Fibroblast of peridontal ligament (primary cell): ENCODE results near the gene SUFU.
"Not testable (repeated sequence)": the region's sequence is repeated elsewhere in the genome, so short reads cannot be mapped to it uniquely, and the experiment has no call there.

Source experiments
- DNase-seq: peaks from one replicate; pipeline ENCODE4 v3.0.0-alpha.2; 2010; ENCODE audit errors: extremely low read depth

Gene SUFU

GRCh38 chr10:102480396-102480795 lies 23.4 kb upstream of the SUFU start:
- DNase-seq = no peak

DNA sequence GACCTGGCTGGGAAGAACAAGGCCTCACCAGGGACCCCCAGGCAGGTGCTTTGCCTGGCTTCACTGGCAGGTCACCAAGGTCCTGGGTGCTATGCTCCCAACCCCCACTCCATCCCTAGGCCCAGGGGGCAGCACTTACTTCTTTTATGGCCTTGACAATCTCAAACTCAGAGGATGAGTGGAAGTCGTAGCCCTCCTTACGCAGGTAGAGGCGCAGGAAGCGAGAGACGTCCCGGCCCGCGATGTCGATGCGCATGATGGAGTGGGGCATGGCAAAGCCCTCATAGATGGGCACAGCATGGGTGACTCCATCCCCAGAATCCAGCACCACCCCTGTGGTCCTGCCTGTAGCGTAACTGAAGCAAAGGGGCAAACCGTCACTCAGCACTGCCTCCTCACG lies 19.8 kb upstream of the SUFU start:
- DNase-seq = no peak

GRCh38 chr10:102485093-102485784 lies 18.5 kb upstream of the SUFU start:
- DNase-seq = no peak

DNA sequence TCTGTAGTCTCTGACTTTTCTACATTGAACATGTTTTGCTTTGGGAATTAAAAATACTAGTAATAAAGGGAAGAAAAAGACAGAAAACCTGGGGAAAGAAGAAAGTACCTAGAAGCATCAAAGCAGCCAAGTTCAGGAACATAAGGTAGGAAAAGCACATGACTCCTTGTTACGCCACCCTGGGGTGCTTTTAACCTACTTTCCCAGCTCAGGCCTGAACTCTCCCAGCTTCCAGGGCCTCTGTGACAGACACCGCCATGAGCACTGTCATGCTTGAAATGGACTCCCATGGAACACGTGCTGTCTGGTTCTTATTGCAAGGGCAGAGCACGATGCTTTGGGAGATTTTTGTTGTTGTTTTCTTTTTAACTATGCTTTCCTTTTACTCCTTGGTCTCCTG lies 12.6 kb upstream of the SUFU start:
- DNase-seq = no peak

DNA sequence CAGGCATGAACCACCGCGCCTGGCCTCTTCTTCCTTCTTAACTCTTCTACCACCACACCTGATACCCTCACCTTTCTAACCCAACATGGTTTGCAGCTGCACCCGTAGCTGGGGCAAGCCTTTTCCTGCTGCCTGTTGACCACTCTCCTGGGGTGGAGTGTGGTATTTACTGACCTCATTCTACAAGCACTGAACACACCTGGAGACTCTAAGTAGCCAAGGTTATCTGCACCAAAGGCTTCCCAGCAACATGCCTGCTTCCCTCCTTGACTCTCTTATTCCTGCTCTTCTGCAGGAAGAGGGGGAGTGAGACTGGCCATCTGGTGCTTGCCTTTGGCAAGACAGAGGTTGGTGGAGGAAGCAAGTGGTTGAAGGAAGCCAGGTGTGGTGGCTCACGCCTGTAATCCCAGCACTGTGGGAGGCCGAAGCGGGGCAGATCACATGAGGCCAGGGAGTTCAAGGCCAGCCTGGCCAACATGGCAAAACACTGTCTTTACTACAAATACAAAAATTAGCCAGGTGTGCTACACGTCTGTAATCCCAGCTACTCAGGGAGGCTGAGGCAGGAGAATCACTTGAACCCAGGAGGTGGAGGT lies 11.3 kb upstream of the SUFU start:
- DNase-seq = no peak

GRCh38 chr10:102492983-102493382 lies 10.8 kb upstream of the SUFU start:
- peak; percentile 23 for DNase-seq

DNA sequence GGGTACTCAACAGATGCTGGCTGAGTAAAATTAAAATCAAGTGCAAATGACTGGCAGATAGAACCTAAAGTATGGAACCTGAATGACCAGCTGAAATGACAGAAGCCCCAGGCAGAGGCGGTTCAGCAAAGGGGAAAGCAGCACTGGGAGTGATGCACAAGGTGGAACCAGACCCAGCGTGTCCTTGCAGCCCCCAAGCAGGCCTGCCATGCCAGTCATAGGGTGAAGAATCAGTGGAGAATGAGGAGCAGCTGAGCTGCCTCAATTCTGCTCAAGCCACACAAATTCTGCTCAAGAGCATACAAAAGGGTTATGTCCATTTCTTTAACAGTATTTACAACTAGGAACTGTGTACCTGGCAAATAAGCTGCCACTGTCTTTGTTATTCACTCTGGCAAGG lies 10.0 kb upstream of the SUFU start:
- no peak for DNase-seq

GRCh38 chr10:102497545-102497944 lies 6.2 kb upstream of the SUFU start:
- DNase-seq = no peak

DNA sequence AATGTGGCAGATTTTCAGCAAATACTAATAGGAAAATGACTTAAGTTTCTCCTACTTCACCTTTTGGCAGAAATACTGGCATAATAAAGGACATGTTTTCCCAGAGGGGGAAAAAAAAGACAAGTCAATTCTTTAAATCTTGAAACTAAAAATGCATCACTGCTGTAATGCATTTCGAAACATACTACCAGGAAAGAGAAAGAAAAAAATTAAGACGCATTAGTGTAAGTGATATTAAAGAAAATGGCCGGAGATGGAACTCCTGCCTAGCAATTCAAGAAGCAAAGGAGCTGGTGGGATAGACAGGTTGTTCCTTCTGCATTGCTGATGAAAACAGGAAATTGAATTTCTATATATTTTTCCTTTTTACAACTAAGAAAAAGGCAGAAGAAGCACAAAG lies 4.4 kb upstream of the SUFU start:
- no peak for DNase-seq

DNA sequence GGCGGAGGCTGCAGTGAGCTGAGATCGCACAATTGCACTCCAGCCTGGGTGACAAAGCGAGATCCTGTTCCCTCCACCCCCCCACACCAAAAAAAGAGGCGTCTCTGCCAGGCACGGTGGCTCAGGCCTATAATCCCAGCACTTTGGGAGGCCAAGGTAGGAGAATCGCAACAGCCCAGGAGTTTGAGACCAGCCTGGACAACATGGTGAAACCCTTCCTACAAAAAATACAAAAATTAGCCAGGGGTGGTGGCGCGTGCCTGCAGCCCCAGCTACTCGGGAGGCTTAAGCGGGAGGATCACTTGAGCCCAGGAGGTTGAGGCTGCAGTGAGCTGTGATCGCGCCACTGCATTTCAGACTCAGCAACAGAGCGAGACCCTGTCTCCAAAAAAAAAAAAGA lies 3.1 kb upstream of the SUFU start:
- DNase-seq = not testable (repeated sequence)

DNA sequence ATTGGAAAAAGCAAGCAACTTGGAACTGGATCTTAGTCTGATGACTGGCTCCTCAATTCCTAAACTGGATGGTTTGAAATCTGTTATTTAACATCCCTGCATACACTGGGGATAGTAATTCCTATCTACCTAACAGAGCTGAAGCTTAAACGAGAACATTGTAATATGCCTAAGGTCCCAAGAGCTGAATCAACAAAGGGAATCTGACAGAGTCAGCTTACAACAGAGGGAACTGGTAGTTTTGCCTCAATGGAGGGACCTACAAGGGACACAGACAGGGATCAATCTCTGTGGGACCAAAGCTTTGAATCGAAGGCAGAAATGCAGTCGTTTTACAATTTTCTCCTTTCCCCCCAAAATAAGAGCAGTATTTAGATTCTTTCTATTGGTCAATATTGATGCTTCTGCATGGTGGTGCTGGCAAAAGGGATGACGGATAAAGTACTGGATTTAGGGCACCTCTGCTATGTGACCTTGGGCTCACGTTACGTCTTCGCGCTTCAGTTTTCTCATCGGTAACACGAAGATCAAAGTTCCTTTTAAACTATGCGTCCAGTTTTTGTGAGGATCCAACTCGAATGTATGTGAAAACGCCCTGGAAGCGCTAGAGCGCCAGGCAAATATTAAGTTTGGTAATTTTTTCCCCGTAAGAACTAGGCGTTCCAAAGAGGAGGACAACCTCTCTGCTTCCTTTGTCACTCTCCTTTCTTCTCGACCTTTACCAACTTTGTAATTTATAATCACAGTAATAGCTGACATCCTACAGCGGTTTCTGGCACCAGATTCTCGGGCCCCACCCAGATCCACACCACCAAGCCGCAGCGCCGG lies 2.4 kb upstream of the SUFU start:
- peak; percentile 29 for DNase-seq

DNA sequence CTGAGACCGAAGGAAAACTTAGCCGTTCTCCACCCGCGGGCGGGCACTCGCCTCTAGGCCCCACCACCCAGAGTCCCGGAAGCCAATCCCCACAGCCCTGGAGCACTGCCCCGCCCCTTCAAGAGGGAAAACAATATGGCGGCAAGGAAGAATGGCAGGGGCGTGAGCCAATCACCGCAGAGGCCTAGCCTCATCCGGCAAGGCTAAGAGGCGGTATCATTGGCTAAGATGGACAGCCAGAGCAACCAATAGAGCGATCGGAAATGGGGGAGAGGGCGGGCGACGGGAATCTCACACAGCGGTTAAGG lies 1.8 kb upstream of the SUFU start:
- peak; percentile 99 for DNase-seq

DNA sequence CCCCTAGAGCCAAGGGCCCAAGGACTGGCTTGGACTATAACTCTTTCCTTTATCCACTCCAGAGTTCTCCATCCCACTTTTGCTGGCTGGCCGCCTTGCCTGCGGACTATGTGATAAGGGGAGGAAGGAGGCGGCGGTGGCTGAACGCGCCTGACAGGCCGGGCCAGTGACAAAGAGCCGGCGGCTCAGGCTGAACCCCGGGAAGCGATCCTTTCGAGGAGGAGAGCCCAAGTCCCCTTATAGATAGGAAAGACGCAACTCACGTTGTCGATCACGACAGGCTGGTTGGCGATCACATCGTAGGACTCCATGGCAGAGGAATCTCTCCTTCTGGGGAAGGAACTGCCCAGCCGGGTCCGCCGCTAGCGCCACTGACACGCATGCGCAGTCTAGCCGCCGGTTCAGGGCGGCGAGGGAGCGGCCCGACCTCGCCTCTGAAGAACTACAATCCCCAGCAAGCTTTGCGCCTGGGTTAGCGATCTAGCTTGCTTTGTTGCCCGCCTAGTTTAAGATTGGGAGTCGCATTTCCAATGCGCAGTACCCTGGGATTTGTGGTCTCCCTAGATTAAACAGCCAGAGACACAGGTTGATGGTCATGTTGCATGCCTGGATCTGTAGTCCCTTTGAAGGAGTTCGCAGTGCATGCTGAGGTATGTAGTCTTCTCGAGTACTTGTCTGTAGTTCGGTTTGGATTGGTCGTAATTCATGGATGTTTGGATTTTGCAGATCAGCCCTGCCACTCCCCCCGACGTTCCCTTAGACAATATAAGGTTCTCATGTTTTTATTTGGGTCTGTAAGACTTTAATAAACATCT lies 1.2 kb upstream of the SUFU start, which contains the start of gene ACTR1A:
Gene ACTR1A, minus strand, starts transcription at position 376 of the 815 bp plus-strand sequence. Its CDS starts 65 bp downstream, at position 311.
- DNase-seq = peak; percentile 99

GRCh38 chr10:102504179-102504975 lies 605 bp downstream of the SUFU start:
- peak; percentile 30 for DNase-seq

GRCh38 chr10:102504976-102505300 lies 1.2 kb downstream of the SUFU start:
- peak; percentile 4 for DNase-seq

- DNase-seq = no peak
Measured at GRCh38 chr10:102505462-102506115, 1.8 kb downstream of the SUFU start.

DNA sequence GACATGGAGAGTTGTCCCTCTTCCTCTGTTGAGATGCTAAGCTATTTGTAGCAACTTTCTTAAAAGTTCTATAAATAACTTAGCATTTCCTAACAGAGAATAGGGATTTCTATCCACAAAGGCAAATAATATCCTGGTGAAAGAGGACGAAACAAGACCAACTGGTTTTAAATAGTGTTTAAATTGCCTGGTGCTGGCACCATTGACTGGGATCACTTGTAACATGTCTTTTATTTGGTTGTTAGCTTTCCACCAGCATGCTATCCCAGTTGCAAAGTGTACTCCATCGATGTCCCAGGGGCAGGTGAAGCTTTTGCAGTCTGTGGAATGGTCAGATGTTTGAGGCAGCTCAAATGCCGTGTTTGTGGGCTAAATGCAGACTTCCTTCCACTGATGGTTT lies 3.7 kb downstream of the SUFU start:
- DNase-seq = no peak

GRCh38 chr10:102508506-102508905 lies 4.7 kb downstream of the SUFU start:
- DNase-seq = no peak

DNA sequence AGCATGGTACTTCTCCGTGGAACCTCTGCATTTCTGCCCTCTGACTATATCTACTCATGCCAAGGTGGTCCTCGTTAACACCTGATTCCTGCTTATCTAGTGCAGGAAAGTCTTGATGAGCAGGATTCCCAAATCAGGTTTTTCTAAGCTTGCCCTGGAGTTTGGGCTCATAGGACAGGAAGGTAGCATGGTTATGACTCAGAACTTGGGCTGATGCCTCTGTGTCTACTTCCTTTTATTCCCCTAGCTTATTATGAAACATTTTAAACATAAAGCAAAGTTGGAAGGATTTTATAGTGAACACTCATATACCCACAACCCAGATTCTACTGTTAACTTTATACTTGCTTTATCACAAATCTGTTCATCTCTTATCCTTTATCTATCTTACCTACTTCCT lies 5.6 kb downstream of the SUFU start:
- DNase-seq = peak; percentile 73

DNA sequence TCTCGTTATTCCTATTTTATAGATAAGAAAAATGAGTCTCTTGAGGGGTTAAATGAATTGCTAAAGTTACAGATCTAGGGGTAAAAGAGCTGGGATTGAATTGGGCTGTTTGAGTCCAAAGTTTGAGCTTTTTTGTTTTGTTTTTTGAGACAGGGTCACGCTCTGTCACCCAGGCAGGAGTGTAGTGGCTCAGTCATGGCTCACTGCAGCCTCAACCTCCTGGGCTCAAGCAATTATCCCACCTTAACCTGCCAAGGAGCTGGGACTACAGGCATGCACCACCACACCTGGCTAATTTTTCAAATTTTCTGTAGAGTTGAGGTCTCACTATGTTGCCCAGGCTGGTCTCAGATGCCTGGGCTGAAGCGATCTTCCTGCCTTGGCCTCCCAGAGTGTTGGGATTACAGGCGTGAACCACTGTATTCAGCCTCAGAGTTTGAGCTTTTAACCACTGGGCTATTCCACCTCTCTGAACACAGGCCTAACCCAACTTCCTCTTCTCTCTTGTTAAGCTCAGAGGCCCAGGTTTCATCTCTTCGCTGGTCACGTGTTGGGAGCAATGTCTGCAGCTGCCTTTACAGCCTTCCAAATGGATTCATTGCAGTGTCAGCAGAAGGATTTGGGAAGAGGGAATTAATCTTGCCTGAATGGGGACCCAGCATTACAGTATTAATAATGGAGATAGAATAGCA lies 8.0 kb downstream of the SUFU start:
- DNase-seq = no peak
